Prostate gland (tissue), 2 donors: ENCODE measurements around the gene PPP1R37. TPM values are rescaled to one million over a fixed set of nuclear protein-coding genes. Genes with fewer than 3 reads are reported as not detected.

Source experiments
- DNase-seq: peaks from one replicate; pipeline ENCODE4 v3.0.0-alpha.2; 2019; ENCODE audit warnings: low spot score
- H3K27ac ChIP-seq, 2 donors: fragments of 200-600 bp; sonication (generic); 2 replicates each; pipeline ENCODE4 v1.5.1; 2017 to 2019
- H3K27me3 ChIP-seq: fragments of 200-600 bp; sonication (generic); replicated peaks from 2 replicates; pipeline ENCODE4 v1.5.1; 2019; ENCODE audit not compliant: insufficient read depth
- H3K36me3 ChIP-seq, 2 donors: fragments of 200-600 bp; sonication (generic); 1 replicate in 1 of 2; 2 replicates in 1 of 2; pipeline versions ENCODE4 v1.5.1 to v1.8.1; 2017 to 2019
- H3K4me1 ChIP-seq: fragments of 200-600 bp; sonication (generic); replicated peaks from 2 replicates; pipeline ENCODE4 v1.5.1; 2019
- H3K4me3 ChIP-seq, 2 donors: fragments of 200-600 bp; sonication (generic); 2 replicates each; pipeline ENCODE4 v1.5.1; 2017 to 2019
- H3K9me3 ChIP-seq: fragments of 200-600 bp; sonication (generic); 2 replicates; pipeline ENCODE4 v1.5.1; 2017
- POLR2A ChIP-seq: fragments of 450-650 bp; IDR thresholded peaks from one replicate; pipeline ENCODE4 v1.6.1; 2016; ENCODE audit warnings: antibody characterized with exemption, mild to moderate bottlenecking
- POLR2AphosphoS5 ChIP-seq: sonication (generic); formaldehyde crosslinking; IDR thresholded peaks from one replicate; pipeline ENCODE4 v1.6.1; 2017; ENCODE audit warnings: antibody characterized with exemption
- WGBS: methylation state at CpG from one replicate; pipeline ENCODE4 v1.1.5; 2018; 5-methylcytosine and 5-hydroxymethylcytosine counted together
- intact Hi-C: fragments of 100-400 bp; cut with DNase I; formaldehyde crosslinking; loops from one replicate; pipeline ENCODE4 v1.14.2; 2022
- total RNA-seq, 2 donors: library from RNA; depleted of rRNA; stranded (reverse); fragments of >200 nt; gene quantifications; one replicate each; pipeline ENCODE4 v1.1.0, GENCODE V29; 2016
- TF ChIP-seq, protein P1 (sequence below), 4 experiments: fragments of 200-600 bp in 2 of 4; fragments of 450-650 bp in 2 of 4; sonication (generic) in 2 of 4; IDR thresholded peaks; 1 replicate in 3 of 4; 2 replicates in 1 of 4; pipeline ENCODE4 v1.5.1; 2016 to 2019; ENCODE audit warnings: antibody characterized with exemption in 4 of 4, mild to moderate bottlenecking in 2 of 4, moderate library complexity in 2 of 4

Gene PPP1R37
- total RNA-seq, 2 donors from 2014 or later, result 50.1 to 90.3 TPM

DNA sequence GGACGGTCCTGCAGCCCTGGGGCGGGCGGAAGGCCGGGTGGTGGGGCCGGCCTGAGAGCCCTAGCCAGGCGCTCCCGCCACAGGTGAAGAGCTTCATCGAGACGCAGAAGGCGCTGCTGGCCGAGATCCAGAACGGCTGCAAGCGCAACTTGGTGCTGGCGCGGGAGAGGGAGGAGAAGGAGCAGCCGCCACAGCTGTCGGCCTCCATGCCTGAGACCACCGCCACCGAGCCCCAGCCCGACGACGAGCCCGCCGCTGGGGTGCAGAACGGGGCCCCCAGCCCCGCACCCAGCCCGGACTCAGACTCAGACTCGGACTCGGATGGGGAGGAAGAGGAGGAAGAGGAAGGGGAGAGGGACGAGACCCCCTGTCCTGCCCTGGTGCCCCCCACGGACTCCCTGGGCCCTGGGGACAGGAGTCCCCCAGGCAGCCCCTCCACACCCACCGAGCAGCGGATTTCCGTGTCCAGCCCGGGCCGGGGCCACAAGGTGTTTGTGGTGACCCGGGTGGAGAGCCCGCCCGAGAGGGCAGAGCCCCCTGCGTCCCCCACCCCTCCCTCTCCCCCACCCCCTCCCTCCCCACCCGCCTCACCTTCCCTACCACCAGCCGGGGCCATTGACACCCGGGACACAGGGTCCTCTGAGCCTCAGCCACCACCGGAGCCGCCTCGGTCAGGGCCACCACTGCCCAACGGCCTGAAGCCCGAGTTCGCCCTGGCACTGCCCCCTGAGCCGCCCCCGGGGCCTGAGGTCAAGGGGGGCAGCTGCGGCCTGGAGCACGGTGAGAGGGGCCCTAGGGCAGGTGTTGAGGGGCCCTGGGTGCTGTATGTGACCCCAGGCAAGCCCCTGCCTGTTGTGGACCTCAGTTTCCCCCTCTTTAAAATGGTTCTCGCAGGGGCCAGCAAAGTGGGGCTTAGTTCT lies 52.6 kb downstream of the PPP1R37 start:
- Histone ChIP-seq H3K27me3 (no peaks in the 10 kb centered on the region), H3K36me3 (peaks cover 0 to 13% of the 10 kb centered on the region in 2 donors), H3K9me3 (no peaks in the 10 kb centered on the region), H3K4me3 (no peak overlapping the region), H3K27ac (no peak overlapping the region), H3K4me1 (no peaks in the 10 kb centered on the region)
- WGBS, result 92% methylated on average over 44 of the region's 54 CpGs
- DNase-seq, result no peak
- intact Hi-C loops, result no loop called here
- TF ChIP-seq, protein P1, sequence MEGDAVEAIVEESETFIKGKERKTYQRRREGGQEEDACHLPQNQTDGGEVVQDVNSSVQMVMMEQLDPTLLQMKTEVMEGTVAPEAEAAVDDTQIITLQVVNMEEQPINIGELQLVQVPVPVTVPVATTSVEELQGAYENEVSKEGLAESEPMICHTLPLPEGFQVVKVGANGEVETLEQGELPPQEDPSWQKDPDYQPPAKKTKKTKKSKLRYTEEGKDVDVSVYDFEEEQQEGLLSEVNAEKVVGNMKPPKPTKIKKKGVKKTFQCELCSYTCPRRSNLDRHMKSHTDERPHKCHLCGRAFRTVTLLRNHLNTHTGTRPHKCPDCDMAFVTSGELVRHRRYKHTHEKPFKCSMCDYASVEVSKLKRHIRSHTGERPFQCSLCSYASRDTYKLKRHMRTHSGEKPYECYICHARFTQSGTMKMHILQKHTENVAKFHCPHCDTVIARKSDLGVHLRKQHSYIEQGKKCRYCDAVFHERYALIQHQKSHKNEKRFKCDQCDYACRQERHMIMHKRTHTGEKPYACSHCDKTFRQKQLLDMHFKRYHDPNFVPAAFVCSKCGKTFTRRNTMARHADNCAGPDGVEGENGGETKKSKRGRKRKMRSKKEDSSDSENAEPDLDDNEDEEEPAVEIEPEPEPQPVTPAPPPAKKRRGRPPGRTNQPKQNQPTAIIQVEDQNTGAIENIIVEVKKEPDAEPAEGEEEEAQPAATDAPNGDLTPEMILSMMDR (IDR thresholded peaks at IDR 0.05), result no peak
- TF ChIP-seq POLR2A (no peak), POLR2AphosphoS5 (no peak)

- H3K9me3 ChIP-seq, result no peaks in the 10 kb centered on the region
- WGBS, result 78% methylated on average over 13 of the region's 13 CpGs
- H3K36me3 ChIP-seq, result peaks cover 0 to 13% of the 10 kb centered on the region in 2 donors
- H3K4me1 ChIP-seq, result no peaks in the 10 kb centered on the region
- H3K27me3 ChIP-seq, result no peaks in the 10 kb centered on the region
- H3K27ac ChIP-seq, result no peak overlapping the region
- intact Hi-C loops, result no loop called here
- DNase-seq, result no peak
- no peak overlapping the region for H3K4me3 ChIP-seq
- TF ChIP-seq, protein P1 (IDR thresholded peaks at IDR 0.05), result no peak
- TF ChIP-seq POLR2AphosphoS5 (no peak), POLR2A (no peak)
These were observed 53.3 kb downstream of the PPP1R37 start for GRCh38 chr19:45146251-45146650.

GRCh38 chr19:45146741-45147205 lies 53.8 kb downstream of the PPP1R37 start:
- whole genome bisulfite sequencing, result 79% methylated on average over 17 of the region's 18 CpGs
- Histone ChIP-seq H3K36me3 (peaks cover 0 to 13% of the 10 kb centered on the region in 2 donors), H3K4me1 (no peaks in the 10 kb centered on the region), H3K27me3 (peaks cover 2% of the 10 kb centered on the region), H3K9me3 (no peaks in the 10 kb centered on the region), H3K27ac (no peak overlapping the region), H3K4me3 (no peak overlapping the region)
- no peak for DNase-seq
- intact Hi-C loops, result no loop called here
- no peak for TF ChIP-seq POLR2A
- TF ChIP-seq, protein P1 (IDR thresholded peaks at IDR 0.05), result no peak
- TF ChIP-seq POLR2AphosphoS5, result no peak

DNA sequence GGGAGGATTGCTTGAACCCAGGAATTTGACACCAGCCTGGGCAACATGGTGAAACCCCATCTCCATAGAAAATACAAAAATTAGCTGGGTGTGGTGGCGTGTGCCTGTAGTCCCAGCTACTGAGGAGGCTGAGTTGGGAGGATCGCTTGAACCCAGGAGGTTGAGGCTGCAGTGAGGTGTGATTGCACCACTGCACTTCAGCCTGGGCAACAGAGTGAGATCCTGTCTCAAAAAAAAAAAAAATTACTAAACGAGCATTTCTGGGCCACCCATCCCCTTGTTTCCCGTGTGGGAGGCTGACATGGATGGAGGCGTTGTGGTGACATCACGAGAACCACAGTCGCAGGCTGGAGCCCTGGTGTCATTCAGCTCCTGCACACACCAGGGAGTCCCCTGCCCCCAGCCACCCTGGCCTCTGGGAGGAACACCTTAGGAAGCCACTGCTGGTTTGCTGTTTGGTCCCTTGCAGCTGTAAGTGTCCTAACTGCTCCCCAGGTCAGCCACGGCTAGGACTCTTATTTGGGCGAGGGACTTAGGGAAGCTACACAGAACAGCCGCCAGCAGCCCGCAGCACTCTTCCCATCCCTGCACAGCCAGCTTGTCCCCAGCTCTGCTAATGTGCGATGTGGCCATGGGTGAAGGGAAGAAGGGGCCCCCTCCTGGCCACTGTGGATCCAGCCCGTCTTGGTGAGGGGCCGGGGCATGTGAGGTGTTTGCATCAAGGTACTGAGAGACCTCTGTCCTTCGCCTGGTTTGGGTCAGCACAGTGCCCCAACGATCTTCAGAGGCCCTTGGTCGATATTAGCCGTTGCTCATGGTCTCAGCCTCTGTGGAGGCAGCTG lies 55.1 kb downstream of the PPP1R37 start:
- intact Hi-C loops, result no loop called here
- 86% methylated on average over 18 of the region's 18 CpGs for WGBS
- Histone ChIP-seq H3K9me3 (no peaks in the 10 kb centered on the region), H3K36me3 (peaks cover 0 to 4% of the 10 kb centered on the region in 2 donors), H3K27ac (no peak overlapping the region), H3K4me3 (no peak overlapping the region), H3K27me3 (peaks cover 2% of the 10 kb centered on the region), H3K4me1 (peaks cover 10% of the 10 kb centered on the region)
- no peak for DNase-seq
- TF ChIP-seq, protein P1 (IDR thresholded peaks at IDR 0.05), result no peak
- TF ChIP-seq POLR2A (no peak), POLR2AphosphoS5 (no peak)
